Superior temporal gyrus (tissue), 1 donor: ENCODE results near the gene DSTN.

Experiments
- DNase-seq: peaks from one replicate; pipeline ENCODE4 v3.0.0-alpha.2; 2016; ENCODE audit errors: extremely low spot score

Gene DSTN

DNA sequence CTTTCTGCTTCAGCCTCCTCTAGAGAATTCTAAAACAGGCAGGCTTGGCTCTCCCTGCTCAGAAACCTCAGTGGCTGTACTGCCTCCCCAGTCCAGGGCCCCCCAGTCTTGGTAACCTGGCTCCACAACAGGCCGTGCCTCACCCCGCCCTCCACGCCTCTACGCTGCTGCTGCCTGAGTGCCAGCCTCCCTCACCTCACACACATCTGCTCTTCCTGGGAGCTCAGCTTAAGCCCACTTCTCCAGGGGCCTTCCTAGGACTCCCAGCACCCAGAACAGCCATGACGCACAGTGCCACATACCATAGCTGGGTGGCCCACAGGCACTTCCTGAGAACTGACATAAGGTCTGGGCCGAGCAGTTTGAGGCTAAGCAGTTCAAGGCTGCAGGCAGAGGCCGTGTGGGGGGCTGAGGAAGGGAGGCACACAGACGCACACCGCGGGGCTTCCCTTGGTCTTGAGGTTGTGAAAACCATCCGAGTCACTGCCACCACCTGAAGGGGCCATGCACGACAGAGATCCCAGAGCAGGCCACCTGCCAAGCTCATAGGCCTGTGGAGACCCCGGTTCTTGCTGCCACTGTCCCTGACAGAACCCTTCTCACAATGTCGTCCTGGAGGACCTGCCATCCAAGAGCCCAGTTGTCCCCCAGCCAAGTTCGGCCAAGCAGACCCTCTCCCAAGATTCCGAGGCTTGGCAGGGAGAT is 42.6 kb downstream of the DSTN start:
- no peak for DNase-seq

GRCh38 chr20:17612992-17613327 is 43.1 kb downstream of the DSTN start:
- no peak for DNase-seq

- DNase-seq, result no peak
Measured at GRCh38 chr20:17613328-17614175, 43.7 kb downstream of the DSTN start.

GRCh38 chr20:17614176-17614811 is 44.4 kb downstream of the DSTN start:
- no peak for DNase-seq

DNA sequence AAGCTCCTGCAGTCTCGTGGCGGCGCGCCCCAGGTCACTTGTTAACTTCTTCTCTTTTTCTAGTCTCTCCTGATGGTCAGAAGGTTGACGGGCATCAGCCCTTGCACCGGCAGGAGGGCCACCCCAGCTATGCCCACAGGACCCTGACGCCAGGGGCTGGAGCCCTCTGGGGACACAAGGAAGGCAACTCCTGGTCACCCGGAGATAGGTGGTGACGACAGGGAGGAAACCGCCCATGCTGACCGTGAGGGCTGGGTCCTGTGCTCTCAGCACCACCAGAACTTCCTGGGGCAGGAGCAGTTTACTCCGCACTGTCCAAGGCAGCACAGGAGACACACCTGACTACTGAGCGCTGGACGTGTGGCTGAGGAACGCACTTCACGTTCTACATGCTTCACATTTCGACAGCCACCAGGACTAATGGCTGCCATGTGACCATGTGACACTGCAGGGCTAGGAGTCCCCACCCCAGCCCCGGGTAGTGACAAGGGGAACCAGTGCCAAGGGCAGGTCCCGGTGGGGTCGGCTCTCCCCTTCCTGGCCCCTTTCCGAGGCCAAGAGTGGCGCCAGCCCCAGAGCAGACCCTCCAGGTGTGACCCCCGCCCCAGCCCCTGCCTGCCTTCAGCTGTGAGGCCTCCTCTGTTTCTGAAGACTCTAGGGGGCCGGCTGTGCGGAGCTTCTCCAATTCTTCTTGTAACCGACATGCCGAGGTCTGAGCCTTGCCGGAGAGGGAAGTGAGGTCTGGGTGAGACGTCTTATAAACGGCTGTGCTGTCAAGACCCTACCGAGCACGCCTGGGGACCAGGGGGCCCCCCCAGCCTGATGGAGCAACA is 45.2 kb downstream of the DSTN start:
- DNase-seq, result no peak

GRCh38 chr20:17615645-17616479 is 46.0 kb downstream of the DSTN start:
- no peak for DNase-seq

GRCh38 chr20:17616480-17617211 is 46.8 kb downstream of the DSTN start:
- DNase-seq, result no peak

DNA sequence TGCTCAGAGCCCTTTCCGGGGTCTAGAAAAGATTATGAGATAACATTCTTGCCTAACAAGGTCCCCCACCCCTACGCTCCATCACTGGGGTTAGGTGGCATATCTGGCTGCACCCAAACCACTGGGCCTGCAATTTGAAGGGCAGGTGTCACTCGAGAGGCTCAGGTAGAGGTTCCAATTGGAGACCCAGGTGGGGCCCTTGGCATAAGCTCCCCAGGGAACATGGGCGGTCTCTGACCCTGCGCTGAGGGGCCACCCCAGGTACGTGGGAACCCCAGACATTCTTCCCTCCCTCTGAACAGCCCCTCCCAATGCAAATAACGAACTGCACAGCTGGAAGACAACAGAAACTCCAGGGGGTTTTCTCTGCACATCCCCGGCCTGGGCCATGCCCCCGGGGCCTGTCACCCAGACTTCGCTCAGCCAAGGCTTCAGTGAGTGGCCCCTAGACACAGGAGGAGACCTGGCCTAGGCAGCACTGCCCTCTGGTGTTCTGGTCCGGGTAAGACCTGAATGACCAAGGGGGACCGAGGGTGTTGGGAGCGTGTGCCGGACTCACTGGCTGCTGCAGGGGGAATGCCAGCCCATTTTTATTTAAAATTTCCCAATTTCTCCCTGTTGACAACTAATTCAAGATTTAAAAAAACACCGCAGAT is 47.5 kb downstream of the DSTN start:
- DNase-seq, result peak; percentile 79

DNA sequence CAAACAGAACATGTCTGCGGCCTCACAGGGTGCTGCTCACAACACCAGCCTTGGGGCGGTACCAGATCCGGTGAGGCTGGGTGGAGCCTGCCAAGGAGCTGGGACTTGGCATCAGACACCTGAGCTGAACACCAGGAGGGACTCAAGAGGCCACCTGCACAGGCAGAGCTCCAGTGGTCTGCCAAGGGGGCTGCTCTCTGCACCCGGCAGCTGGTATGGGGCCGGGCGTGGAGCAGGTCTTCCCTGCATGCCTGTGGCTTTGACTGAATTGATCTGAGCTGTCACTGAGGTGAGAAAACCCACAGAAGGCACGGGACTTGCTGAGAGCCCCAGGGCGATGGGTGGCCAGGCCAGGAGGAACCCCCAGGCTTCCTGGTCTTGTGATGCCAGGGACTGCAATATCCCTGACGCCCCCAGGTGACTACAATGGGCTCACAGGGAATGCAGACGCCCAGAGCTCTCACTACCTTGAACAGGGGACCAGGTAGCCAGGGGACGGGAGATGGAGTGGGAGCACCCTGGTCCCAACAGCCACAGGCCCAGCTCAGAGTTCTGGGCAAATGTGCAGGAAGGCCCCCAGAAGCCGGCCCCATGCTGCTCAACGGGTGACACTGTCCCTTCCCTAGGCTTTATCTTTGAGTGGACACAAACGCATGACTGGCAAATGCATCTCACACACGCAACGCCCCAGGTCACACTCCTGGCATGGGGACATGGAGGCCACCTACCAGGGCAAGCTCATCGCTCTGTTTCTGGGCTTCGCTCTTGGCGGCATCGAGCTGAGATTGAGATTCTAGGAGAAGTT is 48.2 kb downstream of the DSTN start:
- DNase-seq, result no peak

GRCh38 chr20:17618673-17619013 is 48.8 kb downstream of the DSTN start:
- no peak for DNase-seq

DNA sequence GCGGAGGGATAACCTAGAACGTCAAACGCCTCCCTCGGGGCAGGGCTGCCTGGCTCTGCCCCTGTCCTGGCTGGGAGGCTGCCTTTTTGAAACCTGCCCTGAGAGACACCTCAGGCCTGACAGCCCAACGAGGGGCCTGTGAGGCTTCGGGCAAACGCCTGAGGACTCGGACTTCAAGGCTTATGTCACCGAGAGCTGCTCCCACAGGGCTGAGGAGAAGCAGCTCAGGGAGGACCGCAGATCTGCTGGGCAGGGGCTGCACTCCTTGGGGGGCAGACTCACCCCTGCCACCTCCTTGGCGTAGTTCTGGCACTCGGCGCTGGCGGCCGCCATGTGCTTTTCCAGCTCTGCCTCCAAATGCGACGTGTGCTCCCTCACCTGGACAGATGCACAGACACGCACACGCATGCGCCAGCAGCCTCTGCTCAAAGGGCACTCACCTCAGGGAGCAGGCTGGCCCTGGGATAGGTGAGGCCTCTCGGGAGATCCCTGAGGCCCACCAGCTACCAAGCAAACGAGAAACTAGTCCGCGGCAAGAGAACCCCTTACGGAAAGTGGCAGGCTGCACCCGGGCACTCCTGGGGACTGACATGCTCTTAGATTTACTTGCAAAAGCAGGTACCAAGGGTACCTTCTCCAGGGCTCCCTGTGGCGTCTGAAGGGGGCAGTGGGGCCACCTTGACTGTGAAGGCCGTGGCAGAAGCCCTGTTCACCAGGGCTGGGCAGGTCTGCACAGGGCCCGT is 49.6 kb downstream of the DSTN start:
- no peak for DNase-seq

DNA sequence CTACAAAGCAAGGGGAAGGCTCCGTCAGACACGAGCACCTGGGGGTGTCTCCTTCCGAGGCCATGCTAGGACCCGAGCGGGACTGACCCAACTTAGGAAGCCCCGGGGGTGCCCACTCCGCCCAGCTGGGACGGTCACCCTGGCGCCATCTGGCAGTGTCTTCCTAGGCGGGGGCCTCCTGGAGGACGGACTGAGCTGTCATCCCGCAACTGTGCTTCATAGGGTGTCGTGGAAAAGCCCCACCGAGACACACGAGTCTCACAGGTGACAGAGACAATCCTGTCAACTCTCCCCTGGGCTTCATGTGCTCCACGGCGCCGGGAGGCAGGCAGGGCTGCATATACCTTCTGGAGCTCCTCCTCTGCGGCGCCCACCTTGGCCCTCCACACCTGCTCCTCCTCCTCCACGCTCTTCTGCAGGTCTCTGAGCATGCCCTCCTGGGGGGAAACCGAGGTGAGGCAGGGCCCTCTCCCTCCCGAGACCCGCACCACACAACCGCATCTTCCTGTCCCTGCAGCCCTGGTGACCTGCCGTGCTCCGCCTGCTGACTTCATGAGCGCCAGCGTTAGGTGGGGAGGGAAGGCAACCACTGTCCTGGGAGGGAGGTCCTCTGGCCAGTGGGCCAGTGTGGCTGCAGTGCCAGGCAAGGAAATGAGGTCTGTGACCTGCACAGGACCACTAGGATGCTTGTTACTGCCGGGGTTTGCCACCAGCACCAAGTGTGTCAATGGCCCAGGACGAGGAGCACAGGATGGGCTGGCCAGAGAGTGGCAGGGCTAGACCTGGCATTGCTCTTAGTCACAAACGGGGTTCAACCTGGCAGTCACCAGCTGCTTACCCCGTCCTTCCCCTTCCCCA is 50.7 kb downstream of the DSTN start:
- no peak for DNase-seq

GRCh38 chr20:17621229-17621968 is 51.5 kb downstream of the DSTN start:
- no peak for DNase-seq

DNA sequence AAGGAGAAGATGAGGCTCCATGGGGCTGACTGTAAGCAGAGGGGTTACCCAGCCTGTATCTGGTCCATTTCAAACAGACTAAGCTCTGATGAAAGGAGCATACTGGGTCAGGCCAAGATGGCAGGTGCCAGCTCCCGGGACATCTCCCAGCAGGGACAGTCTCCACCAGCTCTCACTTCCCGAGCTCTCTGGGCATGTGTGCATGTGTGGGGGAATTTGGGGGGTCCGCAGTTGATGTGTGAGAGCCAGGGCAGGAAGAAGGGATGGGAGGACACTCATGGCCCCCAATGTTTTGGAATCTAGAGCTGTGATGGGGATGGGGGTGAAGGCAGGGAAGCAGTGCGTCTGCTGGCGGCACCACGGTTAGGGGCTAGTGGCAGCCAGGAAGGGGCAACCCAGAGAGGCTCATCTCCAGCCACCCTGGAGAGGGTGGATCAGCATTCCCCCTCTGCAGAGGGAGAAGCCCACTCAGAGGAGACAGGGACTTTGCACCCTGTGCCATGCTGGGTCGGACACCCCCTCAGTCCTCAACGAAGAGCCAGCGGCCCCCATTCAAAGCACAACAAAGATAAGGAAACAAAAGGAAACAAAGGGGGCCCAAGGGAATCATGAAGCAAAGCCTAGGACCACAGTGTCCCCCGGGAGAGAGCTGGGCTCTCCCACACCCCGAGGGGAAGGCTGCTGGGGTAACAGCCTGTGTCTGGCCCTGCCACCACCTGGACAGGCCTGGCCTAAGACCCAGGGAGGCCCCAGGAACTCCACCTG is 52.4 kb downstream of the DSTN start:
- DNase-seq, result no peak

DNA sequence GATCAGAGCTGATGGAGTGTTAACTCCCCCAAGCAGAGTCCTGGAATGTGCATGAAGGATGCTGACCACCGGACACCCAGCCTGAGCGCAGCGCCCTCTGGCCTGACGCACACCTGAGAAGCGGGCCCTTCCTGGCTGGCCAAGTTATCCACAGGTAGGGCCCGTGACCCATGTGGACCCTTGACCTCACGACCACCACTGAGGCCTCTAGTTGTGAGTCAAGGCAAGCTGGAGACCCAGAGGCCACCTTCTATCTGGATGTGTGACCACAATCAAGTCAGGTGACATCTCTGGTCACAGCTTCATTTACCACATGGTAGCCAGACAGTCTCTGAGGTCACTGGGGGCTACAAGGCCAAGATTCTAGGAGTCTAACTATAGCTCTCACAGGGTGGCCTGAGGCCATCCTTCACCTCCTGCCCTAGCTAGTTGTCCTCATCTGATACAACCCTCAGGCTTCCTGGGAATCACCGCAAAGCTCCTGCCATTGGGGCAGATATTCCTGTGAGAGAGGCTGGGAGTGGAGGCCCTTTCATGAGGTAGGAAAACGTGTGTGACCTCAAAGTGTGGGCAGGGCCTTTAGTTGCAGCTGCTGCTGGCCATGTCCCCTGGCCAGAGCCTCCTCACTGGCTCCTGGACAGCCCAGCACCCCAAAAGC is 53.1 kb downstream of the DSTN start:
- DNase-seq, result no peak
